Thyroid gland (tissue), 4 donors: ENCODE results near the gene LSP1. TPM values are rescaled to one million over a fixed set of nuclear protein-coding genes. Genes with fewer than 3 reads are reported as not detected.

Experiments used
- DNase-seq, 2 donors: peaks; one replicate each; pipeline ENCODE4 v3.0.0-alpha.2; 2019
- H3K27ac ChIP-seq, 3 donors: fragments of 200-600 bp; sonication (generic); 1 replicate in 2 of 3; 2 replicates in 1 of 3; pipeline ENCODE4 v1.5.1; 2016 to 2019; ENCODE audit warnings: mild to moderate bottlenecking in 1 of 3, moderate library complexity in 1 of 3
- H3K27me3 ChIP-seq: fragments of 200-600 bp; sonication (generic); one replicate; pipeline ENCODE4 v1.5.1; 2019
- H3K36me3 ChIP-seq, 2 donors: fragments of 200-600 bp; sonication (generic); one replicate each; pipeline ENCODE4 v1.5.1; 2016 to 2019
- H3K4me1 ChIP-seq, 2 donors: fragments of 200-600 bp; sonication (generic); one replicate each; pipeline ENCODE4 v1.5.1; 2017 to 2019
- H3K4me3 ChIP-seq, 3 donors: fragments of 200-600 bp; sonication (generic); replicated peaks in 1 of 3; 1 replicate in 2 of 3; 2 replicates in 1 of 3; pipeline ENCODE4 v1.5.1; 2016; ENCODE audit warnings: mild to moderate bottlenecking in 1 of 3
- H3K9me3 ChIP-seq: fragments of 200-600 bp; sonication (generic); one replicate; pipeline ENCODE4 v1.5.1; 2017
- CTCF ChIP-seq, 6 experiments: fragments of 200-600 bp in 3 of 6; fragments of 450-650 bp in 3 of 6; sonication (generic) in 3 of 6; IDR thresholded peaks; one replicate each; pipeline ENCODE4 v1.5.1; 2016 to 2019; ENCODE audit warnings: antibody characterized with exemption in 6 of 6, mild to moderate bottlenecking in 2 of 6, inconsistent platforms in 1 of 6, moderate library complexity in 1 of 6
- POLR2A ChIP-seq, 2 donors: fragments of 450-650 bp; IDR thresholded peaks; one replicate each; pipeline ENCODE4 v1.6.1; 2017; ENCODE audit warnings: antibody characterized with exemption in 2 of 2, mild to moderate bottlenecking in 2 of 2, moderate library complexity in 1 of 2
- WGBS, 2 donors: methylation state at CpG; one replicate each; pipeline ENCODE4 v1.1.5; 2017; 5-methylcytosine and 5-hydroxymethylcytosine counted together
- intact Hi-C: fragments of 100-400 bp; cut with DNase I; formaldehyde crosslinking; loops from one replicate; pipeline ENCODE4 v1.15.1; 2023
- total RNA-seq, 4 donors: library from RNA; depleted of rRNA; stranded (reverse); fragments of >200 nt; gene quantifications; one replicate each; pipeline ENCODE4 v1.2.3, GENCODE V29; 2016

LSP1 gene
- total RNA-seq, 4 donors from 2014 or later, result 6.7 to 26.1 (median 10.5) TPM

GRCh38 chr11:1862588-1863351 lies 9.9 kb downstream of the LSP1 start:
- Histone ChIP-seq H3K27ac (peak overlapping the region in 2 of 3 donors; percentile 58 to 68), H3K27me3 (no peaks in the 10 kb centered on the region), H3K9me3 (no peaks in the 10 kb centered on the region), H3K4me3 (no peak overlapping the region), H3K36me3 (no peaks in the 10 kb centered on the region), H3K4me1 (peaks cover 15 to 29% of the 10 kb centered on the region in 2 donors)
- DNase-seq, result no peak
- 94% methylated on average over 13 to 14 of the region's 14 CpGs for WGBS, 2 donors
- TF ChIP-seq CTCF (IDR thresholded peaks at IDR 0.05) (no peak), POLR2A (IDR thresholded peaks at IDR 0.05) (no peak)
- intact Hi-C loops, result no loop called here

- Histone ChIP-seq H3K27ac (peak overlapping the region; percentile 42 to 68 (median 58)), H3K36me3 (no peaks in the 10 kb centered on the region), H3K4me1 (peaks cover 15 to 29% of the 10 kb centered on the region in 2 donors), H3K27me3 (no peaks in the 10 kb centered on the region), H3K9me3 (no peaks in the 10 kb centered on the region), H3K4me3 (no peak overlapping the region)
- intact Hi-C loops, result no loop called here
- WGBS, 2 donors, result 27 to 35% methylated on average over 12 to 18 of the region's 27 CpGs
- peak; percentile 74 to 81 for DNase-seq
- TF ChIP-seq CTCF (IDR thresholded peaks at IDR 0.05) (no peak), POLR2A (IDR thresholded peaks at IDR 0.05) (no peak)
Measured at GRCh38 chr11:1863352-1864216, 10.7 kb downstream of the LSP1 start.

- Histone ChIP-seq H3K27ac (peak overlapping the region in 2 of 3 donors; percentile 58 to 68), H3K9me3 (no peaks in the 10 kb centered on the region), H3K36me3 (no peaks in the 10 kb centered on the region), H3K27me3 (no peaks in the 10 kb centered on the region), H3K4me1 (peaks cover 15 to 29% of the 10 kb centered on the region in 2 donors), H3K4me3 (no peak overlapping the region)
- intact Hi-C loops, result no loop called here
- DNase-seq, result no peak
- TF ChIP-seq POLR2A (IDR thresholded peaks at IDR 0.05), result no peak
- WGBS, 2 donors, result 66 to 69% methylated on average over 18 of the region's 18 CpGs
Measured at GRCh38 chr11:1864231-1864630, 11.3 kb downstream of the LSP1 start.

GRCh38 chr11:1864831-1865665 lies 12.2 kb downstream of the LSP1 start:
- 72 to 74% methylated on average over 21 to 25 of the region's 30 CpGs for WGBS, 2 donors
- intact Hi-C loops, result no loop called here
- no peak for TF ChIP-seq CTCF (IDR thresholded peaks at IDR 0.05)
- no peak for TF ChIP-seq POLR2A (IDR thresholded peaks at IDR 0.05)
- H3K9me3 ChIP-seq, result no peaks in the 10 kb centered on the region
- H3K4me3 ChIP-seq, result no peak overlapping the region
- H3K36me3 ChIP-seq, result no peaks in the 10 kb centered on the region
- H3K27me3 ChIP-seq, result no peaks in the 10 kb centered on the region
- no peak for DNase-seq
- H3K27ac ChIP-seq, result peak overlapping the region in 2 of 3 donors; percentile 58 to 68
- peaks cover 15 to 29% of the 10 kb centered on the region in 2 donors for H3K4me1 ChIP-seq

GRCh38 chr11:1866226-1866625 lies 13.3 kb downstream of the LSP1 start:
- Histone ChIP-seq H3K4me3 (no peak overlapping the region), H3K4me1 (peaks cover 15 to 29% of the 10 kb centered on the region in 2 donors), H3K9me3 (no peaks in the 10 kb centered on the region), H3K27ac (no peak overlapping the region), H3K27me3 (no peaks in the 10 kb centered on the region), H3K36me3 (no peaks in the 10 kb centered on the region)
- 83 to 96% methylated on average over 7 to 8 of the region's 8 CpGs for WGBS, 2 donors
- intact Hi-C loops, result no loop called here
- no peak for DNase-seq
- no peak for TF ChIP-seq CTCF (IDR thresholded peaks at IDR 0.05)
- TF ChIP-seq POLR2A (IDR thresholded peaks at IDR 0.05), result no peak
